Measurements from ENCODE around the gene VDAC2.

Gene VDAC2

DNA sequence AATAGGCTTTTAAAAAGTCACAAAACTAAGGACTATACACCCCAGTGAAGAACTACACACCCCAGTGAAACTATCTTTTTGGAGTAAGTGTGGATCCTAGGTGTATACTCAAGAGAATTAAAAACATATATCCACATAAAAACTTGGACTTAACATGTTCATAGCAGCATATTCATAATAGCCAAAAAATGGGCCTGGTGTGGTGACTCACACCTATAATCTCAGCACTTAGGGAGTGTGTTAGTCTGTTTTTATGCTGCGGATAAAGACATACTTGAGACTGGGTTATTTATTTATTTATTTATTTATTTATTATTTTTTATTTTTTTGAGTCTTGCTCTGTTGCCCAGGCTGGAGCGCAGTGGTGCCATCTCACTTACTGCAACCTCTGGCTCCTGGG lies 44.1 kb downstream of the VDAC2 start:
- no peak for DNase-seq

DNA sequence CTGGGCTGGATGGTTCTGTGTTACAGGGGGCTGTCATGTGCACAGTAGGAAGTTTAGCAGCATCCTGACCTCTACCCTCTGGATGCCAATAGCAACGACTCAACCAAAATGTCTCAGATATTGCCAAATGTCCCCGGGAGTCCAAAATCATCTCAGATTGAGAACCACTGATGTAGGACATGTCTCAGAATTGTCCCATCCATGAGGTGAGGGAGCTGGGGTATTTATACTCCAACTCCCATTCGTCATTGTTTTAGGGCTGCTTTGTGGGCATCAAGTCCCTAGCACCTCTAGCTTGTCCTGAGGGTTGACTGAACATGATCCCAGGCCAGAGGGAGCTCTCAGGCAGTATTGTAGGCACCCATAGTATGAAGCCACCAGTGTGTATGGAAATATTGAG lies 50.4 kb downstream of the VDAC2 start:
- no peak for DNase-seq

GRCh38 chr10:75261813-75262705 lies 51.5 kb downstream of the VDAC2 start:
- no peak for DNase-seq

- no peak for DNase-seq
Observed at GRCh38 chr10:75263806-75264205, 53.2 kb downstream of the VDAC2 start.

DNA sequence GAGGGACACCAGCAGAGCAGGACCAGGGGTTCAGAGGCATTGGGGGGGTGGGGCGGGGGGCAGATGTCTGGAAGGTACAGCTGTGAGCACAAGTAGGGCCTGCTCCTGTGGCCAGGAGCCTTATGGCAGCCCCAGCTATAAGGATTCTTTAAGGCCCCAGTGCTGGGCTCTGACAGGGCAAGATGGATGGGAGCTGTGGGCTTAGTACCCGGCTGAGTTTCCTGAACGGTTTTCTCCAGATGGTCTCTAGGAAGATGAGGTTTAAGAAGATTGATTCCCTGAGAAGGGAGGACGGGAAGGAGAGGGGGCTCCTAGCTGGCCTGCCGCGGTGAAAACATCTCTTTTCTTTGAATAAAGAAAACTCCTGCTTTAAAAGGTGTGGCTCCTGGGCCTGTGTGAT lies 55.3 kb downstream of the VDAC2 start:
- DNase-seq: no peak

- no peak for DNase-seq
Observed at GRCh38 chr10:75266945-75267344, 56.3 kb downstream of the VDAC2 start.

DNA sequence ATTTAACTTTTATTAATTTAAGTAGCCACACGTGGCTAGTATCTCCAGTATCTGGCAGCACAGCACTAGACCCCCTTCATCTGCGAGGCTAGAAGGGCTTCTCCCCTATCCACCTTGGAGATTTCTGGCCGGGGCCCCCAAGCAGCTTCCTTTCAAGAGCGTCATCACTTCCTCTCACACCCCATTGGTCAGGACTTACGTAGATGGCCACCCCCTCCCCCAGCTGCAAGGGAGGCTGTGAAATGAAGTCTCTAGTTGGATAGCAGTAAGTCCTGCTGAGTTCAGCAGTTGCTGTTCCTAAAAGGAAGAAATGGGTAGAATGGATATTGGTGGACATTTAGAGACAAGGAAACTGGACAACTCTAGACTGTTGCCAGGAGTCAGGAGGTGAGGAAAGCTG lies 59.0 kb downstream of the VDAC2 start:
- no peak for DNase-seq

GRCh38 chr10:75272094-75272493 lies 61.5 kb downstream of the VDAC2 start:
- no peak for DNase-seq

DNA sequence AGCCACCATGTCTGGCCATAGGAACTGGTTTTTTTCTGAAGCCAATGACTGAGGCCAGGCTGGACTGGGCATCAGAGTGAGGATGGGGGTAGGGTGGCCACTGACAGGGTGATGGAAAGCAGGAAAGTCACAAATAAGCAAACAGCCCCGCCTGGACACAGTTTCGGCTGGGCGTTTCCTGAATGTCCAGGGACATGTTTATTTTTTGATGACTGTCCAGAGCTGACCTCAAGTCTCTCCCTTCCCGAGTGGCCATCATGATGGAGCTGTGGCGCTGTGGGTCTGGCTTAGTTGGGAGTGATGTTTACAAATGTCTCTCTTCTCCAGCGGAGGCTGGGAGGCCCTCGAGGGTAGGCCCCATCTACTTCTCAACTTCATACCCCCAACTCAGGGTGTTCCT lies 62.3 kb downstream of the VDAC2 start:
- DNase-seq: no peak

DNA sequence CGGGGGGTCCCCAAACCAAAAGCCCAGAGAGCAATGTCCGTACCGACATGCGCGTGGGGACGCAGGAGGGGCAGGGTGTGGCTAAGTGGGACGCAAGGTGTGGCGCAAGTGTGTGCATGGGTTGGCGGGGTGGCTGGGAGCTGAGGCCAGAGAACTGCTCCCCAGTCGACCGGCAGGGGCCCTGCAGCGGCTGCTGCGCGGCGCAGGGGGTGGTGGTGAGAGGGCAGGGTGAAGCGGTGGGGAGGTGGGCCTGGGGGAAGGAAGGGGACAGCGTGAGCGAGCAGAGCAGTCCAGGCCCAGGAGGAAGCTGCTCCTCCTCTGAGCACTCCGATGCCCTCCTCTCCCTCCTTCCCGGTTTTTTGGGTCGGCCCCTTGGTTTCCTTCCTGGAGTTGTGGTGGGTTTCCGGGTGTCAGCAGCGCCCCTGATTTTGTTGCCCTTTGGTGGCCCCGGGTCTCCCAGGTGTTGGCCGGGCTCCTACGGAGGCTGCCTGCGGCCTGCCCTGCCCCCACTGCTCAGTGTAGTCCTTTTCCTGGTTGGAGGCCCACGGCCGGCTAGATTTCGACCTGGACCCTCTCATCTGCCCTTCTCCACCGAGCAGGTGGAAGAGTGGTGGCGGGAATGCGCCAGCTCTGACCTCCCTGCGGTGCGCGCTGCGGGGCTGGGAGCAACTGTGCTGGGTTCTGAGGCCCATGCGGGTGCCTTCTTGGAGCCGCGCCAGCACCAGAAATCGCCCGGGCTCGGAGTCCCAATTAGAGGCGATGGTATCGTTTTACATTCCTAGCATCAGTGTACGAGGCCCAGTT lies 65.7 kb downstream of the VDAC2 start:
- DNase-seq: no peak

DNA sequence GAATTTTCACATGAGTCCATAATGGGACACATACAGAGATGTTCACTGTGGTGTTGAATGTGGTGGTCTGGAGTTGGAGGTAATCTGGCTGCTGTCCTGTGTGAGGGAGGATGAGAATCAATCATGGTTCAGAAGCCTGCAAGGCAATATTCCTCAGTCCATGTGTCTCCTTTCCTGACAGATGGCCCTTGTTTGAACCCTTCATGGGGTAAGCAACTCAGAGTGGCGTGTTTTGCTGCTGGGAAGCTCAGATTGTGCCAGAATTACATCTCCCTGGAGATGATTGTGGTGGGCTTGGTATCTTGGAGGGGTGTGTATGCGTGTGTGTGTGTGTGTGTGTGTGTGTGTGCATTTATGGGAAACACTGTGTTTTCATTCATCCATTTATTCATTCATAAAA lies 69.6 kb downstream of the VDAC2 start:
- no peak for DNase-seq
